ES-I3 (cell line): ENCODE data around the gene TSTD1.
"Not testable (repeated sequence)": the region's sequence is repeated elsewhere in the genome, so short reads cannot be mapped to it uniquely, and the experiment has no call there.

Experiments used
- H3K36me3 ChIP-seq: 2 replicates; pipeline ENCODE4 v1.6.1; 2013; ENCODE audit warnings: mild to moderate bottlenecking, low read length, control low read depth, moderate library complexity; ENCODE audit not compliant: insufficient read depth
- H3K4me1 ChIP-seq: 2 replicates; pipeline ENCODE4 v1.6.1; 2013; ENCODE audit warnings: mild to moderate bottlenecking, control low read depth, low read length; ENCODE audit not compliant: insufficient read depth
- H3K9ac ChIP-seq: 2 replicates; pipeline ENCODE4 v1.6.1; 2013; ENCODE audit warnings: low read depth, mild to moderate bottlenecking, low read length, moderate library complexity
- H3K9me3 ChIP-seq: 2 replicates; pipeline ENCODE4 v1.6.1; 2013; ENCODE audit warnings: mild to moderate bottlenecking, low read length, moderate library complexity; ENCODE audit not compliant: control insufficient read depth, insufficient read depth

TSTD1 gene

GRCh38 chr1:160997323-160998038, 41.3 kb downstream of the TSTD1 start:
- no peaks in the 10 kb centered on the region for H3K9me3 ChIP-seq
- no peak overlapping the region for H3K9ac ChIP-seq
- H3K4me1 ChIP-seq: peaks cover 5% of the 10 kb centered on the region; the same call in 1 of the 2 replicates
- peaks cover 24% of the 10 kb centered on the region for H3K36me3 ChIP-seq

- Histone ChIP-seq H3K36me3 (peaks cover 24% of the 10 kb centered on the region), H3K9me3 (no peaks in the 10 kb centered on the region), H3K9ac (no peak overlapping the region), H3K4me1 (peaks cover 5% of the 10 kb centered on the region; the same call in 1 of the 2 replicates)
Observed at GRCh38 chr1:160996178-160996577, 42.6 kb downstream of the TSTD1 start.

DNA sequence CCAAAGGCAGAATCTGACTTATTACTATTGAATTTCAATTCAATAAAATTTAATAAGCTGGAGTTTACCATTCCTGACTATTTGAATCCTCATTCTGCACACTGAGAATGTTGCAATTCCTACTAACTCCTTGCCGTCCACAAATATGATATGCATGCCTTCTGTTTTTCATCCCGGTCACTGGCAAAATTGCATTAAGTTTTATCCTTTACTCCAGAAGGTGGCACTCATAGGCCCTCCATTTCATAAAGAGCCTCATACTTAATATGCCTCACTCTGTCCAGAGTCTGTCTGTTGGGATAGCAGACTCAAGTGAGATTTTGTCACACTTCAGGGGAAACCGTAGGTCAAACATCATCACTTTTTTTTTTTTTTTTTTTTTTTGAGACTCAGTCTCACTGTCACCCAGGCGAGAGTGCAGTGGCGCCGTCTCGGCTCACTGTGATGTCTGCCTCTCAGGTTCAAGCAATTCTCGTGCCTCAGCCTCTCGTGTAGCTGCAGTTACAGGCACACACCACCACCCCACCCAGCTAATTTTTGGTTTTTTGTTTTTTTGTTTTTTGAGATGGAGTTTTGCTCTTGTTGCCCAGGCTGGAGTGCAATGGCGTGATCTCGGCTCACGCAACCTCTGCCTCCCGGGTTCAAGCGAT, 45.1 kb downstream of the TSTD1 start:
- Histone ChIP-seq H3K36me3 (peaks cover 10% of the 10 kb centered on the region), H3K4me1 (peaks cover 9% of the 10 kb centered on the region; the same call in 1 of the 2 replicates), H3K9ac (no peak overlapping the region), H3K9me3 (no peaks in the 10 kb centered on the region)

DNA sequence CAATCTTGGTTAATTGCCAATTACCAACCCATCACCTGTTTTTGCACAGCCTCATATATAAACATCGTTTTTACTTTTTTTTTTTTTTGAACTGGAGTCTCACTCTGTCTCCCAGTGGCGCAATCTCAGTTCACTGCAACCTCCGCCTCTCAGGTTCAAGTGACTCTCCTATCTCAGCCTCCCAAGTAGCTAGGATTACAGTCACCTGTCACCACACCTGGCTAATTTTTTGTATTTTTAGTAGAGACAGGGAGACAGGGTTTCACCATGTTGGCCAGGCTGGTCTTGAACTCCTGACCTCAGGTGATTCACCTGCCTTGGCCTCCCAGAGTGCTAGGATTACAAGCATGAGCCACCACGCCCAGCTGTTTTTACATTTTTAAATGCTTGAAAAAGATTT, 46.7 kb downstream of the TSTD1 start:
- H3K9ac ChIP-seq, H3K9me3 ChIP-seq: not testable (repeated sequence)

More for the DNA sequence above, 46.7 kb downstream of the TSTD1 start:
- peaks cover 20% of the 10 kb centered on the region for H3K4me1 ChIP-seq
- not testable (repeated sequence) for H3K36me3 ChIP-seq
